Left colon (tissue), 2 donors: Measurements from ENCODE around the gene CDK6. TPM values are rescaled to one million over a fixed set of nuclear protein-coding genes. Genes with fewer than 3 reads are reported as not detected.

ENCODE experiments used
- ATAC-seq: fragments of 200-7000 bp; cut with Tn5 transposase; one replicate; pipeline ENCODE4 v1.9.1; 2020; ENCODE audit warnings: mild to moderate bottlenecking, moderate library complexity
- DNase-seq, 2 donors: peaks; one replicate each; pipeline ENCODE4 v3.0.0-alpha.2; 2020
- intact Hi-C, 2 donors: fragments of 100-400 bp; cut with DNase I in 1 of 2; cut with micrococcal nuclease in 1 of 2; formaldehyde crosslinking; loops; one replicate each; pipeline versions ENCODE4 v1.11.2 to v1.14.0; 2022; cut with DNase I, micrococcal nuclease
- total RNA-seq, 2 donors: library from RNA; stranded (reverse); fragmentation: NEBNext Ultra II Directional; extraction: Animal tissue kit (Norgen Biotek cat#: 25700); gene quantifications; one replicate each; pipeline ENCODE4 v1.2.1, GENCODE V29; 2021
- donor health status: DM: no; HTN: no; CAD: no.
- donor health status: DM: yes; HTN: yes; CAD: no.

CDK6 gene
- total RNA-seq, 2 donors from 2014 or later = 27.2 to 35.5 TPM

GRCh38 chr7:92680442-92680841, 155.9 kb downstream of the CDK6 start:
- DNase-seq (no peak), ATAC-seq (no peak)
- intact Hi-C loops = no loop called here

GRCh38 chr7:92678291-92678920, 158.0 kb downstream of the CDK6 start:
- ATAC-seq = no peak
- no peak for DNase-seq
- intact Hi-C loops = no loop called here

GRCh38 chr7:92674379-92674778, 162.0 kb downstream of the CDK6 start:
- intact Hi-C loops = no loop called here
- DNase-seq = no peak
- no peak for ATAC-seq

GRCh38 chr7:92671505-92672169, 164.7 kb downstream of the CDK6 start:
- intact Hi-C loops = no loop called here
- no peak for ATAC-seq
- no peak for DNase-seq

GRCh38 chr7:92670204-92670851, 166.0 kb downstream of the CDK6 start:
- ATAC-seq (no peak), DNase-seq (no peak)
- intact Hi-C loops = no loop called here

GRCh38 chr7:92669616-92670165, 166.7 kb downstream of the CDK6 start:
- no peak for DNase-seq
- no peak for ATAC-seq

GRCh38 chr7:92668564-92668963, 167.8 kb downstream of the CDK6 start:
- intact Hi-C loops = no loop called here
- DNase-seq (no peak), ATAC-seq (no peak)

More at GRCh38 chr7:92669616-92670165, 166.7 kb downstream of the CDK6 start:
- intact Hi-C loops = no loop called here

GRCh38 chr7:92667816-92668535, 168.4 kb downstream of the CDK6 start:
- peak; percentile 56 for ATAC-seq

GRCh38 chr7:92665926-92666325, 170.4 kb downstream of the CDK6 start:
- no peak for DNase-seq
- ATAC-seq = no peak
- intact Hi-C loops = no loop called here

More at GRCh38 chr7:92667816-92668535, 168.4 kb downstream of the CDK6 start:
- intact Hi-C loops = no loop called here
- no peak for DNase-seq

GRCh38 chr7:92661651-92662050, 174.7 kb downstream of the CDK6 start:
- intact Hi-C loops = no loop called here
- DNase-seq (no peak), ATAC-seq (peak; percentile 21)

- ATAC-seq = no peak
- no peak for DNase-seq
- intact Hi-C loops = no loop called here
Observed at GRCh38 chr7:92658671-92659070, 177.7 kb downstream of the CDK6 start.

- DNase-seq = no peak
- no peak for ATAC-seq
- intact Hi-C loops = no loop called here
Observed at GRCh38 chr7:92657391-92657790, 179.0 kb downstream of the CDK6 start.

- ATAC-seq (no peak), DNase-seq (no peak)
- intact Hi-C loops = no loop called here
Observed at GRCh38 chr7:92656121-92656520, 180.3 kb downstream of the CDK6 start.

GRCh38 chr7:92655346-92655884, 181.0 kb downstream of the CDK6 start:
- ATAC-seq (no peak), DNase-seq (no peak)
- intact Hi-C loops = no loop called here

- ATAC-seq (no peak), DNase-seq (no peak)
- intact Hi-C loops = no loop called here
Observed at GRCh38 chr7:92653136-92653535, 183.2 kb downstream of the CDK6 start.

- no peak for DNase-seq
- ATAC-seq = peak; percentile 56
Observed at GRCh38 chr7:92652536-92652935, 183.8 kb downstream of the CDK6 start.

GRCh38 chr7:92650391-92650790, 186.0 kb downstream of the CDK6 start:
- no peak for DNase-seq
- no peak for ATAC-seq
- intact Hi-C loops = no loop called here

More at GRCh38 chr7:92652536-92652935, 183.8 kb downstream of the CDK6 start:
- intact Hi-C loops = no loop called here

GRCh38 chr7:92648067-92648466, 188.3 kb downstream of the CDK6 start:
- intact Hi-C loops = no loop called here
- no peak for ATAC-seq
- no peak for DNase-seq

- DNase-seq (no peak), ATAC-seq (peak; percentile 24)
- intact Hi-C loops = no loop called here
Observed at GRCh38 chr7:92647652-92648051, 188.7 kb downstream of the CDK6 start.
